Spleen (tissue), 11 donors: ENCODE measurements around the gene ADCY6. TPM values are rescaled to one million over a fixed set of nuclear protein-coding genes. Genes with fewer than 3 reads are reported as not detected.

ENCODE experiments used
- DNase-seq: peaks from one replicate; pipeline ENCODE4 v3.0.0-alpha.2; 2020
- H3K27ac ChIP-seq, 8 donors: fragments of 200-600 bp; sonication (generic) in 7 of 8; 1 replicate in 4 of 8; 2 replicates in 4 of 8; pipeline versions ENCODE4 v1.5.0 to v1.8.0; 2016 to 2021; ENCODE audit warnings: inconsistent platforms in 4 of 8, mild to moderate bottlenecking in 4 of 8, moderate library complexity in 1 of 8
- H3K27me3 ChIP-seq, 7 donors: fragments of 200-600 bp; sonication (generic) in 6 of 7; replicated peaks in 1 of 7; 1 replicate in 4 of 7; 2 replicates in 3 of 7; pipeline versions ENCODE4 v1.5.0 to v1.8.0; 2016 to 2021; ENCODE audit warnings: inconsistent platforms in 3 of 7, mild to moderate bottlenecking in 1 of 7
- H3K36me3 ChIP-seq, 6 donors: fragments of 200-600 bp; sonication (generic) in 5 of 6; 1 replicate in 4 of 6; 2 replicates in 2 of 6; pipeline versions ENCODE4 v1.5.0 to v1.8.0; 2016 to 2021; ENCODE audit warnings: inconsistent platforms in 2 of 6
- H3K4me1 ChIP-seq, 6 donors: fragments of 200-600 bp; sonication (generic) in 5 of 6; 1 replicate in 3 of 6; 2 replicates in 3 of 6; pipeline versions ENCODE4 v1.5.0 to v1.8.0; 2016 to 2021; ENCODE audit warnings: inconsistent platforms in 3 of 6
- H3K4me3 ChIP-seq, 8 donors: fragments of 200-600 bp; sonication (generic) in 7 of 8; 1 replicate in 4 of 8; 2 replicates in 4 of 8; pipeline versions ENCODE4 v1.5.0 to v1.8.0; 2016 to 2021; ENCODE audit warnings: inconsistent platforms in 4 of 8, mild to moderate bottlenecking in 4 of 8, moderate library complexity in 2 of 8
- H3K9me3 ChIP-seq, 8 donors: fragments of 200-600 bp; sonication (generic) in 7 of 8; 1 replicate in 4 of 8; 2 replicates in 4 of 8; pipeline versions ENCODE4 v1.5.0 to v1.8.0; 2016 to 2021; ENCODE audit warnings: inconsistent platforms in 4 of 8
- CTCF ChIP-seq, 11 experiments: fragments of 200-600 bp in 7 of 11; fragments of 450-650 bp in 4 of 11; sonication (generic) in 4 of 11; IDR thresholded peaks in 8 of 11; conservative IDR thresholded peaks in 3 of 11; 1 replicate in 7 of 11; 2 replicates in 4 of 11; pipeline versions ENCODE4 v1.4.0 to v1.8.0; 2016 to 2021; ENCODE audit warnings: antibody characterized with exemption in 11 of 11, inconsistent platforms in 4 of 11, mild to moderate bottlenecking in 1 of 11
- POLR2A ChIP-seq, 3 donors: fragments of 450-650 bp; IDR thresholded peaks; one replicate each; pipeline ENCODE4 v1.5.1; 2017; ENCODE audit warnings: antibody characterized with exemption in 3 of 3, mild to moderate bottlenecking in 1 of 3
- POLR2AphosphoS5 ChIP-seq, 3 donors: sonication (generic); formaldehyde crosslinking; IDR thresholded peaks; one replicate each; pipeline ENCODE4 v1.5.1; 2017; ENCODE audit warnings: antibody characterized with exemption in 3 of 3
- WGBS, 5 donors: extraction: QIAGEN DNeasy Blood & Tissue Kit in 3 of 5; methylation state at CpG; one replicate each; pipeline versions ENCODE4 v1.1.5 to v1.1.7; 2013 to 2018; 5-methylcytosine and 5-hydroxymethylcytosine counted together
- intact Hi-C: fragments of 100-400 bp; cut with DNase I; formaldehyde crosslinking; loops from one replicate; pipeline ENCODE4 v1.15.0; 2023; ENCODE audit warnings: low total_unique reads
- polyA plus RNA-seq, 3 donors: library from polyadenylated mRNA; stranded (reverse); fragments of 200-250 nt; gene quantifications; one replicate each; pipeline ENCODE4 v1.2.1, GENCODE V29; 2013
- total RNA-seq, 7 donors: library from RNA; depleted of rRNA in 3 of 7; stranded (reverse); fragments of >200 nt in 3 of 7; fragmentation: NEBNext Ultra II Directional in 4 of 7; extraction: Animal tissue kit (Norgen Biotek cat#: 25700) in 4 of 7; gene quantifications; one replicate each; pipeline versions ENCODE4 v1.1.0 to v1.2.1, GENCODE V29; 2016 to 2021
- donor health status: healthy with polysubstance abuse.
- donor health status: DM: no; HTN: no; CAD: no; lungs with moderate emphysema.
- donor health status: DM: no; HTN: no; CAD: no.
- donor health status: Bipolar disorder and iron deficiency.
- donor health status: healthy.
- donor health status: DM: no; HTN: no; CAD: no.
- donor health status: DM: yes; HTN: yes; CAD: no.

The ADCY6 gene
- total and polyA plus RNA-seq, 10 donors = 1.6 to 20.4 (median 13.7) TPM

- Histone ChIP-seq H3K27ac (no peak overlapping the region), H3K27me3 (peaks cover 0 to 17% (median 0%) of the 10 kb centered on the region in 7 donors), H3K4me1 (peaks cover 0 to 8% (median 5%) of the 10 kb centered on the region in 6 donors), H3K4me3 (no peak overlapping the region), H3K9me3 (no peaks in the 10 kb centered on the region), H3K36me3 (no peaks in the 10 kb centered on the region)
- 88 to 91% (median 89%) methylated on average over 8 to 14 of the region's 14 CpGs for WGBS, 5 donors
- intact Hi-C loops = no loop called here
- no peak for DNase-seq
- no peak for TF ChIP-seq POLR2AphosphoS5 (IDR thresholded peaks at IDR 0.05)
Measured at GRCh38 chr12:48800457-48800856, 11.6 kb upstream of the ADCY6 start.

GRCh38 chr12:48796976-48797375 is 8.1 kb upstream of the ADCY6 start:
- Histone ChIP-seq H3K4me1 (peaks cover 0 to 10% (median 7%) of the 10 kb centered on the region in 6 donors), H3K36me3 (no peaks in the 10 kb centered on the region), H3K27ac (no peak overlapping the region), H3K4me3 (no peak overlapping the region), H3K27me3 (peaks cover 0 to 17% (median 0%) of the 10 kb centered on the region in 7 donors), H3K9me3 (no peaks in the 10 kb centered on the region)
- TF ChIP-seq POLR2A (IDR thresholded peaks at IDR 0.05) = no peak
- no peak for TF ChIP-seq POLR2AphosphoS5 (IDR thresholded peaks at IDR 0.05)
- TF ChIP-seq CTCF (IDR thresholded peaks at IDR 0.05 in 8 of 11, conservative IDR thresholded peaks at IDR 0.05 in 3 of 11) = no peak
- DNase-seq = no peak
- WGBS, 5 donors = 59 to 78% (median 63%) methylated on average over 3 of the region's 3 CpGs
- intact Hi-C loops = loop anchor here (5.0 kb wide), 2 partner anchors 45 to 255 kb away; no protein-coding TSS in a partner anchor

GRCh38 chr12:48795550-48796455 is 6.9 kb upstream of the ADCY6 start:
- Histone ChIP-seq H3K27me3 (peaks cover 0 to 21% (median 0%) of the 10 kb centered on the region in 7 donors), H3K4me1 (peaks cover 0 to 10% (median 7%) of the 10 kb centered on the region in 6 donors), H3K27ac (no peak overlapping the region), H3K4me3 (no peak overlapping the region), H3K36me3 (no peaks in the 10 kb centered on the region), H3K9me3 (no peaks in the 10 kb centered on the region)
- DNase-seq = no peak
- TF ChIP-seq POLR2A (IDR thresholded peaks at IDR 0.05) (peak in 1 of 3 donors; percentile 1), POLR2AphosphoS5 (IDR thresholded peaks at IDR 0.05) (no peak), CTCF (IDR thresholded peaks at IDR 0.05 in 8 of 11, conservative IDR thresholded peaks at IDR 0.05 in 3 of 11) (peak; percentile 84 to 98 (median 94))
- 26 to 33% (median 30%) methylated on average over 11 to 12 of the region's 12 CpGs for WGBS, 5 donors
- intact Hi-C loops = loop anchor here (5.0 kb wide), 2 partner anchors 44 to 254 kb away; no protein-coding TSS in a partner anchor

- WGBS, 5 donors = 84 to 93% (median 90%) methylated on average over 3 of the region's 3 CpGs
- Histone ChIP-seq H3K9me3 (no peaks in the 10 kb centered on the region), H3K36me3 (no peaks in the 10 kb centered on the region), H3K27me3 (peaks cover 0 to 21% (median 3%) of the 10 kb centered on the region in 7 donors), H3K27ac (no peak overlapping the region), H3K4me3 (no peak overlapping the region), H3K4me1 (peaks cover under 1 to 12% (median 7%) of the 10 kb centered on the region in 6 donors)
- TF ChIP-seq POLR2A (IDR thresholded peaks at IDR 0.05) = no peak
- no peak for TF ChIP-seq CTCF (IDR thresholded peaks at IDR 0.05 in 8 of 11, conservative IDR thresholded peaks at IDR 0.05 in 3 of 11)
- TF ChIP-seq POLR2AphosphoS5 (IDR thresholded peaks at IDR 0.05) = no peak
- no peak for DNase-seq
- intact Hi-C loops = loop anchor here (5.0 kb wide), 2 partner anchors 43 to 253 kb away; no protein-coding TSS in a partner anchor
Measured at GRCh38 chr12:48794870-48795269, 6.0 kb upstream of the ADCY6 start.
